ENCODE results near the gene KCNIP2. TPM values are rescaled to one million over a fixed set of nuclear protein-coding genes. Genes with fewer than 3 reads are reported as not detected.
A peak's percentile ranks its signal among the peaks of the same experiment; 100 is the strongest.

KCNIP2 gene
- total RNA-seq (ENCODE audit: unreplicated experiment): 30.0 TPM
- long read RNA-seq, partial matches to known transcripts: 0 of 6 reads
- long read RNA-seq, other reads (novel, unspliced or antisense): 1 of 6 reads

- Mint-ChIP-seq H3K36me3 (ENCODE audit: unreplicated experiment) (no peaks in the 10 kb centered on the region), H3K4me3 (ENCODE audit: unreplicated experiment) (peak within 1 kb of the TSS; percentile 77), H3K27me3 (ENCODE audit: unreplicated experiment) (peaks cover 16% of the 10 kb centered on the region), H3K27ac (ENCODE audit: unreplicated experiment) (peak within 1 kb of the TSS; percentile 73), H3K4me1 (ENCODE audit: low read depth, unreplicated experiment) (peaks cover 55% of the 10 kb centered on the region), H3K9me3 (ENCODE audit: unreplicated experiment) (peaks cover 13% of the 10 kb centered on the region)
- TF ChIP-seq CTCF (IDR thresholded peaks at IDR 0.05; ENCODE audit: partially characterized antibody, unreplicated experiment): peak; percentile 93
- peak; percentile 78 for DNase-seq
Observed at GRCh38 chr10:101843032-101844021, at the start of gene KCNIP2. TSS of gene KCNIP2 (minus strand) at chr10:101843800. CDS start at chr10:101843568, 232 bp downstream.

- no peak overlapping the region for H3K27ac Mint-ChIP-seq (ENCODE audit: unreplicated experiment)
- H3K4me3 Mint-ChIP-seq (ENCODE audit: unreplicated experiment): no peak overlapping the region
- no peaks in the 10 kb centered on the region for H3K9me3 Mint-ChIP-seq (ENCODE audit: unreplicated experiment)
Observed at GRCh38 chr10:101892782-101893391, 49.3 kb upstream of the KCNIP2 start.

GRCh38 chr10:101889256-101890210 is 45.9 kb upstream of the KCNIP2 start:
- Mint-ChIP-seq H3K9me3 (ENCODE audit: unreplicated experiment) (no peaks in the 10 kb centered on the region), H3K36me3 (ENCODE audit: unreplicated experiment) (no peaks in the 10 kb centered on the region), H3K4me3 (ENCODE audit: unreplicated experiment) (peak overlapping the region; percentile 4), H3K4me1 (ENCODE audit: low read depth, unreplicated experiment) (peaks cover 24% of the 10 kb centered on the region), H3K27me3 (ENCODE audit: unreplicated experiment) (peaks cover 2% of the 10 kb centered on the region), H3K27ac (ENCODE audit: unreplicated experiment) (peak overlapping the region; percentile 67)
- DNase-seq: peak; percentile 91
- peak; percentile 84 for TF ChIP-seq CTCF (IDR thresholded peaks at IDR 0.05; ENCODE audit: partially characterized antibody, unreplicated experiment)

More at GRCh38 chr10:101892782-101893391, 49.3 kb upstream of the KCNIP2 start:
- Mint-ChIP-seq H3K36me3 (ENCODE audit: unreplicated experiment) (no peaks in the 10 kb centered on the region), H3K27me3 (ENCODE audit: unreplicated experiment) (peaks cover 2% of the 10 kb centered on the region), H3K4me1 (ENCODE audit: low read depth, unreplicated experiment) (peaks cover 21% of the 10 kb centered on the region)
- no peak for TF ChIP-seq CTCF (IDR thresholded peaks at IDR 0.05; ENCODE audit: partially characterized antibody, unreplicated experiment)
- no peak for DNase-seq

- Mint-ChIP-seq H3K36me3 (ENCODE audit: unreplicated experiment) (no peaks in the 10 kb centered on the region), H3K27ac (ENCODE audit: unreplicated experiment) (peak overlapping the region; percentile 59), H3K9me3 (ENCODE audit: unreplicated experiment) (no peaks in the 10 kb centered on the region), H3K4me1 (ENCODE audit: low read depth, unreplicated experiment) (peaks cover 24% of the 10 kb centered on the region), H3K4me3 (ENCODE audit: unreplicated experiment) (peak overlapping the region; percentile 62), H3K27me3 (ENCODE audit: unreplicated experiment) (peaks cover 4% of the 10 kb centered on the region)
- no peak for DNase-seq
- no peak for TF ChIP-seq CTCF (IDR thresholded peaks at IDR 0.05; ENCODE audit: partially characterized antibody, unreplicated experiment)
Observed at GRCh38 chr10:101888251-101888949, 44.8 kb upstream of the KCNIP2 start.
